ENCODE measurements around the gene SCNN1A.

GRCh38 chr12:6322969-6323339, 52.4 kb downstream of the SCNN1A start:
- TF ChIP-seq POLR2A (IDR thresholded peaks at IDR 0.05) (no peak), CTCF (IDR thresholded peaks at IDR 0.05) (no peak)
